ENCODE data around the gene PCDHA8.

The PCDHA8 gene

DNA sequence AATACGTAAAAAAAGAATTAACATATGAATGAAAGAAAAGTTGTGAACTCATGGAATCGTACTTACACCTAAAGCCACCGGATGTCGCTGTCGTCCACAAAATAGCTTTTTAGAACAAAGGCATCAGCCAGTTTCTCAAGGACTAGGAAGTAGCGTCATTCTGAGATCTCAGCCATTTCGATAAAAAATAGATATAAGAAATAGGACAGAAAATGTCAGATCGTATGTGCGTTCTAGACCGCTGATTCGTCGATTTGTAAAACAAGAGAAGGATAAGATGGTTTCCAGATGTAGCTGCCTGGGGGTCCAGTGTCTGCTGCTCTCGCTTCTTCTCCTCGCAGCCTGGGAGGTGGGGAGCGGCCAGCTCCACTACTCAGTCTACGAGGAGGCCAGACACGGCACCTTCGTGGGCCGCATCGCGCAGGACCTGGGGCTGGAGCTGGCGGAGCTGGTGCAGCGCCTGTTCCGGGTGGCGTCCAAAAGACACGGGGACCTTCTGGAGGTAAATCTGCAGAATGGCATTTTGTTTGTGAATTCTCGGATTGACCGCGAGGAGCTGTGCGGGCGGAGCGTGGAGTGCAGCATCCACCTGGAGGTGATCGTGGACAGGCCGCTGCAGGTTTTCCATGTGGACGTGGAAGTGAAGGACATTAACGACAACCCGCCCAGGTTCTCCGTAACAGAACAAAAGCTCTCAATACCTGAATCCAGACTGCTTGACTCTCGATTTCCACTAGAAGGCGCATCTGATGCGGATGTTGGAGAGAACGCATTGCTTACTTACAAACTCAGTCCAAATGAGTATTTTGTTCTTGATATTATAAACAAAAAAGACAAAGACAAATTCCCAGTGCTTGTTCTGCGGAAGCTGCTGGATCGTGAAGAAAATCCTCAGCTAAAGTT lies 15.0 kb downstream of the PCDHA8 start, which contains the start of gene PCDHA10:
Gene PCDHA10 (plus strand): TSS at position 126 of the 903 bp plus-strand sequence. CDS start 152 bp downstream, at position 278.
- Histone ChIP-seq H3K9me3 (ENCODE audit: severe bottlenecking) (no peaks in the 10 kb centered on the region), H3K27ac (ENCODE audit: poor library complexity, severe bottlenecking) (no peak within 1 kb of the TSS), H3K4me3 (ENCODE audit: severe bottlenecking) (no peak within 1 kb of the TSS), H3K4me1 (ENCODE audit: insufficient read depth, poor library complexity, severe bottlenecking) (no peaks in the 10 kb centered on the region), H3K36me3 (ENCODE audit: low read depth) (no peaks in the 10 kb centered on the region), H3K27me3 (ENCODE audit: insufficient read depth, poor library complexity, severe bottlenecking) (peaks cover 17% of the 10 kb centered on the region)
- ATAC-seq (ENCODE audit: low read depth) (no peak), DNase-seq (ENCODE audit: low spot score) (no peak)
- TF ChIP-seq, protein P1, sequence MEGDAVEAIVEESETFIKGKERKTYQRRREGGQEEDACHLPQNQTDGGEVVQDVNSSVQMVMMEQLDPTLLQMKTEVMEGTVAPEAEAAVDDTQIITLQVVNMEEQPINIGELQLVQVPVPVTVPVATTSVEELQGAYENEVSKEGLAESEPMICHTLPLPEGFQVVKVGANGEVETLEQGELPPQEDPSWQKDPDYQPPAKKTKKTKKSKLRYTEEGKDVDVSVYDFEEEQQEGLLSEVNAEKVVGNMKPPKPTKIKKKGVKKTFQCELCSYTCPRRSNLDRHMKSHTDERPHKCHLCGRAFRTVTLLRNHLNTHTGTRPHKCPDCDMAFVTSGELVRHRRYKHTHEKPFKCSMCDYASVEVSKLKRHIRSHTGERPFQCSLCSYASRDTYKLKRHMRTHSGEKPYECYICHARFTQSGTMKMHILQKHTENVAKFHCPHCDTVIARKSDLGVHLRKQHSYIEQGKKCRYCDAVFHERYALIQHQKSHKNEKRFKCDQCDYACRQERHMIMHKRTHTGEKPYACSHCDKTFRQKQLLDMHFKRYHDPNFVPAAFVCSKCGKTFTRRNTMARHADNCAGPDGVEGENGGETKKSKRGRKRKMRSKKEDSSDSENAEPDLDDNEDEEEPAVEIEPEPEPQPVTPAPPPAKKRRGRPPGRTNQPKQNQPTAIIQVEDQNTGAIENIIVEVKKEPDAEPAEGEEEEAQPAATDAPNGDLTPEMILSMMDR (IDR thresholded peaks at IDR 0.05; ENCODE audit: poor library complexity, severe bottlenecking), result no peak

DNA sequence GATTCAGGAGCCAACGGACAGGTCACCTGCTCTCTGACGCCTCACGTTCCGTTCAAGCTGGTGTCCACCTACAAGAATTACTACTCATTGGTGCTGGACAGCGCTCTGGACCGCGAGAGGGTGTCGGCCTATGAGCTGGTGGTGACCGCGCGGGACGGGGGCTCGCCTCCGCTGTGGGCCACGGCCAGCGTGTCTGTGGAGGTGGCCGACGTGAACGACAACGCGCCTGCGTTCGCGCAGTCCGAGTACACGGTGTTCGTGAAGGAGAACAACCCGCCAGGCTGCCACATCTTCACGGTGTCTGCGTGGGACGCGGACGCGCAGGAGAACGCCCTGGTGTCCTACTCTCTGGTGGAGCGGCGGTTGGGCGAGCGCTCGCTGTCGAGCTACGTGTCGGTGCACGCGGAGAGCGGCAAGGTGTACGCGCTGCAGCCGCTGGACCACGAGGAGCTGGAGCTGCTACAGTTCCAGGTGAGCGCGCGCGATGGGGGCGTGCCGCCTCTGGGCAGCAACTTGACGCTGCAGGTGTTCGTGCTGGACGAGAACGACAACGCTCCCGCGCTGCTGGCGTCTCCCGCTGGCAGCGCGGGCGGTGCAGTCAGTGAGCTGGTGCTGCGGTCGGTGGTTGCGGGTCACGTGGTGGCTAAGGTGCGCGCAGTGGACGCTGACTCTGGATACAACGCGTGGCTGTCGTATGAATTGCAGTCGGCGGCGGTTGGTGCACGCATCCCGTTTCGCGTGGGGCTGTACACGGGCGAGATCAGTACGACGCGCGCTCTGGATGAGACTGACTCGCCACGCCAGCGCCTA lies 16.4 kb downstream of the PCDHA8 start:
- Histone ChIP-seq H3K27me3 (ENCODE audit: insufficient read depth, poor library complexity, severe bottlenecking) (peaks cover 31% of the 10 kb centered on the region), H3K27ac (ENCODE audit: poor library complexity, severe bottlenecking) (no peak overlapping the region), H3K9me3 (ENCODE audit: severe bottlenecking) (peaks cover 7% of the 10 kb centered on the region), H3K36me3 (ENCODE audit: low read depth) (no peaks in the 10 kb centered on the region), H3K4me1 (ENCODE audit: insufficient read depth, poor library complexity, severe bottlenecking) (no peaks in the 10 kb centered on the region), H3K4me3 (ENCODE audit: severe bottlenecking) (no peak overlapping the region)
- TF ChIP-seq, protein P1 (IDR thresholded peaks at IDR 0.05; ENCODE audit: poor library complexity, severe bottlenecking), result no peak
- DNase-seq (ENCODE audit: low spot score) (no peak), ATAC-seq (ENCODE audit: low read depth) (no peak)

DNA sequence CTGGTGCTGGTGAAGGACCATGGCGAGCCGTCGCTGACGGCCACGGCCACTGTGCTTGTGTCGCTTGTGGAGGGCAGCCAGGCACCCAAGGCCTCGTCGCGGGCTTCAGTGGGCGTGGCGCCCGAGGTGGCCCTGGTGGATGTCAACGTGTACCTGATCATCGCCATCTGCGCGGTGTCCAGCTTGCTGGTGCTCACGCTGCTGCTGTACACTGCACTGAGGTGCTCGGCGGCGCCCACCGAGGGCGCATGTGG lies 16.9 kb downstream of the PCDHA8 start:
- no peak for ATAC-seq (ENCODE audit: low read depth)
- H3K4me1 ChIP-seq (ENCODE audit: insufficient read depth, poor library complexity, severe bottlenecking), result no peaks in the 10 kb centered on the region
- TF ChIP-seq, protein P1 (IDR thresholded peaks at IDR 0.05; ENCODE audit: poor library complexity, severe bottlenecking), result no peak

DNA sequence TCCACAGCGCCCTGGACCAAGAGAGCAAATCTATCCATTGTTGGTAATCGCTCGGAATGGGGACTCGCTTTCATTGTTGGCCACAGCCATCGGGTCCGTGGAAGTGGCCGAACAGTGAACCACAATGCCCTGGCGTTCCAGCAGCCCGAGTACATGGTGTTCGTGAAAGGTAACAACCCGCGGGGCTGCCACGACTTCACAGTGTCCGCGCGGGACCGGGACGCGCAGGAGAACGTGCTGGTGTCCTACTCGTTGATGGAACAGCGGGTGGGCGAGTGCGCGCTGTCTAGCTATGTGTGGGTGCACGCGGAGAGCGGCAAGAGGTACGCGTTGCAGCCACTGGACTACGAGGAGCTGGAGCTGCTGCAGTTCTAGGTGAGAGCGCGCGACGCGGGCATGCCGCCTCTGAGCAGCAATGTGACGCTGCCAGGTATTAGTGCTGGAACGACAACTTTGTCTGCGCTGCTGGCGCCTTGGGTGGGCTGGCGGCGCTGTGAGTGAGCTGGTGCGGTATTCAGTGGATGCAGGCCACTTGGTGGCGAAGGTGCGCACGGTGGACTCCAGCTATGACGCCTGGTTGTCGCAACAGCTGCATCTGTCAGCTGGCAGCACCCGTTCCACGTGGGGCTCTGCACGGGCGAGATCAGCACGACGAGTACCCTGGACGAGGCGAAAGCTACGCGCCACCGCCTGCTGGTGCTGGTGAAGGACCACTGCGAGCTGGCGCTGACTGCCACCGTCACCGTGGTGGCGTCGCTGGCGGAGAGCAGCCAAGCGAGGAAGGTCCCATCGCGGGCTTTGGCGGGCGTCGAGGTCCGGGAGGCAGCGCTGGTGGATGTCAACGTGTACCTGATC lies 21.7 kb downstream of the PCDHA8 start:
- ATAC-seq (ENCODE audit: low read depth) (no peak), DNase-seq (ENCODE audit: low spot score) (no peak)
- TF ChIP-seq, protein P1 (IDR thresholded peaks at IDR 0.05; ENCODE audit: poor library complexity, severe bottlenecking), result no peak

More for the DNA sequence above, 16.9 kb downstream of the PCDHA8 start:
- DNase-seq (ENCODE audit: low spot score), result no peak
- Histone ChIP-seq H3K36me3 (ENCODE audit: low read depth) (no peaks in the 10 kb centered on the region), H3K27me3 (ENCODE audit: insufficient read depth, poor library complexity, severe bottlenecking) (peaks cover 36% of the 10 kb centered on the region), H3K9me3 (ENCODE audit: severe bottlenecking) (peaks cover 12% of the 10 kb centered on the region), H3K27ac (ENCODE audit: poor library complexity, severe bottlenecking) (no peak overlapping the region), H3K4me3 (ENCODE audit: severe bottlenecking) (no peak overlapping the region)

More for the DNA sequence above, 21.7 kb downstream of the PCDHA8 start:
- Histone ChIP-seq H3K27me3 (ENCODE audit: insufficient read depth, poor library complexity, severe bottlenecking) (peaks cover 82% of the 10 kb centered on the region), H3K27ac (ENCODE audit: poor library complexity, severe bottlenecking) (no peak overlapping the region), H3K4me3 (ENCODE audit: severe bottlenecking) (no peak overlapping the region), H3K36me3 (ENCODE audit: low read depth) (no peaks in the 10 kb centered on the region), H3K4me1 (ENCODE audit: insufficient read depth, poor library complexity, severe bottlenecking) (no peaks in the 10 kb centered on the region), H3K9me3 (ENCODE audit: severe bottlenecking) (peaks cover 13% of the 10 kb centered on the region)

Data from RWPE2 (cell line).